MCF 10A (cell line): ENCODE results near the gene KEL. TPM values are rescaled to one million over a fixed set of nuclear protein-coding genes. Genes with fewer than 3 reads are reported as not detected.

Experiments used
- BruUV-seq: library from RNA; stranded (reverse); fragments of 400-500 nt; replicated peaks from 2 replicates; lab custom pipeline; 2021; lab: Mats Ljungman, UMichigan
- CTCF ChIA-PET: fragments of 300-600 bp; sonication (Branson Sonifier 250); formaldehyde crosslinking; extraction: SDS; loops from one replicate; lab custom pipeline; 2021; ENCODE audit warnings: antibody characterized with exemption, inconsistent platforms; lab: Yijun Ruan, JAX
- POLR2A ChIA-PET: fragments of 300-600, 350-650 bp; sonication (Branson Sonifier 250); formaldehyde crosslinking; extraction: SDS; loops from one replicate; lab custom pipeline; 2020; ENCODE audit warnings: antibody characterized with exemption, inconsistent platforms; lab: Yijun Ruan, JAX
- DNase-seq: peaks from one replicate; pipeline ENCODE4 v3.0.0-alpha.2; 2018; ENCODE audit not compliant: unreplicated experiment
- H3K27ac Mint-ChIP-seq: one replicate; pipeline ENCODE4 v1.8.0; 2022; ENCODE audit warnings: mild to moderate bottlenecking, low read depth, mixed read lengths; ENCODE audit not compliant: unreplicated experiment
- H3K27me3 Mint-ChIP-seq: one replicate; pipeline ENCODE4 v1.8.0; 2022; ENCODE audit warnings: mixed read lengths; ENCODE audit not compliant: insufficient read depth, unreplicated experiment
- H3K36me3 Mint-ChIP-seq: one replicate; pipeline ENCODE4 v1.8.0; 2022; ENCODE audit warnings: mild to moderate bottlenecking, moderate library complexity, mixed read lengths; ENCODE audit not compliant: insufficient read depth, unreplicated experiment
- H3K4me1 Mint-ChIP-seq: one replicate; pipeline ENCODE4 v1.8.0; 2022; ENCODE audit warnings: mixed read lengths; ENCODE audit not compliant: insufficient read depth, unreplicated experiment
- H3K4me3 Mint-ChIP-seq: one replicate; pipeline ENCODE4 v1.8.0; 2022; ENCODE audit warnings: mild to moderate bottlenecking, moderate library complexity, mixed read lengths; ENCODE audit not compliant: unreplicated experiment
- H3K9me3 Mint-ChIP-seq: one replicate; pipeline ENCODE4 v1.8.0; 2022; ENCODE audit warnings: mixed read lengths; ENCODE audit not compliant: unreplicated experiment
- intact Hi-C: fragments of 100-400 bp; cut with micrococcal nuclease; formaldehyde crosslinking; loops from 2 replicates; pipeline ENCODE4 v1.14.1; 2022
- total RNA-seq: library from RNA; stranded (reverse); gene quantifications from 2 replicates; pipeline ENCODE4 v1.2.3, GENCODE V29; 2022
- TF ChIP-seq, protein P1 (sequence below): fragments of 200-600 bp; IDR thresholded peaks from one replicate; pipeline ENCODE4 v1.8.0; 2022; ENCODE audit warnings: antibody characterized with exemption, mild to moderate bottlenecking; ENCODE audit not compliant: unreplicated experiment

The KEL gene
- total RNA-seq, 1 experiment from 2014 or later: not detected

DNA sequence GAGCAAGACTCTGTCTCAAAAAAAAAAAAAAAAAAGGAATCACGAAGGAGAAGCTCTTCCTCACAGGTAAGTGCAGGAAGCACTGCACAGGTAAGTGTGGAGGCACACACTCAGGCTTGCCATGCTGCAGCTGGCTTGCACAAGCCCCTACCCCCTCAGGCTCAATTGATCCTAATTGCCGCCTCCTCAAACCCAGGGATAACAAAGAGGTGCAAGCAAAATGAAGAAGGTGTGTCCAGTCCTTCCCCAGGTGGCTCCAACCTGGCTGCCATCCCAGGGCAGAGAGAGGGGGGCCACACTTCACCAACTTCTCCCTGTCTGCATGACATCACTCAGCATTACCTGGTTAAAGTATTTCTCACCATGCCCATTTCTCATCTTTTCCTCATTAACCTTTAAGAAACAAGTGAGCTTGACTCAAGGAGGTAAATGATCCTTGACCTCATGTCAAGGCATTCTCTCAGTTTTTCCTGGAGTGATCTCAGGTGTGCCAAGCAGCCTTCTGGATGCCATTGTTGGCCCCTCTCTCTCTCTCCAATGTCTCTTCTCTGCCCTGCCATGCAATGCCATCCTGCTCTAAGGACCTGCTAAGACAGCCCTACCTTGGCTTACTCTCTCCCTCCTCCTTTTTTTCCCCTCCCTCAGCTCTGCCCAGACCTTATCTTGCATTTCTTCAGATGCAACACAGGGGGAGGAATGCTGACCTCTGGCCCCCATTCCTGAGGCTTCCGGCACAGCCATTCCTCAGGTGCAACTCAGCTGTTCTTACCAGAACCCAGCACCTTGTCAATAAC lies 63.6 kb downstream of the KEL start:
- TF ChIP-seq, protein P1, sequence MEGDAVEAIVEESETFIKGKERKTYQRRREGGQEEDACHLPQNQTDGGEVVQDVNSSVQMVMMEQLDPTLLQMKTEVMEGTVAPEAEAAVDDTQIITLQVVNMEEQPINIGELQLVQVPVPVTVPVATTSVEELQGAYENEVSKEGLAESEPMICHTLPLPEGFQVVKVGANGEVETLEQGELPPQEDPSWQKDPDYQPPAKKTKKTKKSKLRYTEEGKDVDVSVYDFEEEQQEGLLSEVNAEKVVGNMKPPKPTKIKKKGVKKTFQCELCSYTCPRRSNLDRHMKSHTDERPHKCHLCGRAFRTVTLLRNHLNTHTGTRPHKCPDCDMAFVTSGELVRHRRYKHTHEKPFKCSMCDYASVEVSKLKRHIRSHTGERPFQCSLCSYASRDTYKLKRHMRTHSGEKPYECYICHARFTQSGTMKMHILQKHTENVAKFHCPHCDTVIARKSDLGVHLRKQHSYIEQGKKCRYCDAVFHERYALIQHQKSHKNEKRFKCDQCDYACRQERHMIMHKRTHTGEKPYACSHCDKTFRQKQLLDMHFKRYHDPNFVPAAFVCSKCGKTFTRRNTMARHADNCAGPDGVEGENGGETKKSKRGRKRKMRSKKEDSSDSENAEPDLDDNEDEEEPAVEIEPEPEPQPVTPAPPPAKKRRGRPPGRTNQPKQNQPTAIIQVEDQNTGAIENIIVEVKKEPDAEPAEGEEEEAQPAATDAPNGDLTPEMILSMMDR: no peak
- Mint-ChIP-seq H3K27me3 (peaks cover 76% of the 10 kb centered on the region), H3K36me3 (no peaks in the 10 kb centered on the region), H3K4me1 (no peaks in the 10 kb centered on the region), H3K4me3 (no peak overlapping the region), H3K9me3 (no peaks in the 10 kb centered on the region), H3K27ac (no peak overlapping the region)
- BruUV-seq: no TSS peak
- DNase-seq: peak; percentile 62
- POLR2A ChIA-PET: interaction anchor here (0.7 to 1.3 kb wide), 2 partner anchors 18 to 45 kb away, joined by 3 read pairs; no protein-coding TSS in a partner anchor
- intact Hi-C loops: no loop called here
- CTCF ChIA-PET: interaction anchor here (0.7 to 3.6 kb wide), 9 partner anchors 11 to 317 kb away, joined by 3 to 25 read pairs (median 5); no protein-coding TSS in a partner anchor

- Mint-ChIP-seq H3K4me1 (no peaks in the 10 kb centered on the region), H3K4me3 (no peak overlapping the region), H3K27me3 (peaks cover 68% of the 10 kb centered on the region), H3K27ac (no peak overlapping the region), H3K9me3 (no peaks in the 10 kb centered on the region), H3K36me3 (no peaks in the 10 kb centered on the region)
- TF ChIP-seq, protein P1: no peak
- intact Hi-C loops: no loop called here
- BruUV-seq: no TSS peak
- POLR2A ChIA-PET: interaction anchor here (1.3 kb wide), 1 partner anchor 46 kb away, joined by 3 read pairs; no protein-coding TSS in a partner anchor
- DNase-seq: no peak
- CTCF ChIA-PET: interaction anchor here (0.7 to 3.6 kb wide), 9 partner anchors 10 to 318 kb away, joined by 3 to 25 read pairs (median 5); no protein-coding TSS in a partner anchor
Measured at GRCh38 chr7:142897691-142898090, 64.5 kb downstream of the KEL start.

- Mint-ChIP-seq H3K36me3 (no peaks in the 10 kb centered on the region), H3K27ac (no peak overlapping the region), H3K27me3 (peaks cover 60% of the 10 kb centered on the region), H3K4me1 (no peaks in the 10 kb centered on the region), H3K4me3 (no peak overlapping the region), H3K9me3 (no peaks in the 10 kb centered on the region)
- TF ChIP-seq, protein P1: no peak
- DNase-seq: no peak
- POLR2A ChIA-PET: no interaction called here
- no TSS peak for BruUV-seq
- CTCF ChIA-PET: interaction anchor here (0.6 to 3.3 kb wide), 6 partner anchors 16 to 403 kb away, joined by 3 to 19 read pairs (median 4); no protein-coding TSS in a partner anchor
- intact Hi-C loops: no loop called here
Measured at GRCh38 chr7:142896741-142897379, 65.3 kb downstream of the KEL start.

DNA sequence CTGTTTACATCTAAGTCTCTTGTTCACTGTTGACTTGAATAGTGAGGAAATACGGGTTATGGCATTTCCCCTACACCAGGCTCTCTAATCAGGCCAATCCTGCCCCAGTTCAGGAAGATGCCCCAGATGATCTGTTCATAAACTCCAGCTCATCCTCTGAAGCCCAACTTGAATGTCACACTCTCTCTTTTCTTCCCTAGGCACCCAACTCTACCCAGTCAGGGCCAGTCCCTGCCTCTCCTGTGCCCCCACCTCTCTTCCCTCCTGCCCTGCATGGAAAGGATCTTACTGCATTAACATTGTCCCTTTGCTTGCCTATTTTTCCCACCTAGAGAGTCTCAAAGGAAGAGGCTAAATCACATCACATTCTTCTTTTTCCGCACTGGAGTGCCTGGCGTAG lies 66.0 kb downstream of the KEL start:
- intact Hi-C loops: no loop called here
- no TSS peak for BruUV-seq
- DNase-seq: no peak
- no peaks in the 10 kb centered on the region for H3K36me3 Mint-ChIP-seq
- H3K9me3 Mint-ChIP-seq: peaks cover under 1% of the 10 kb centered on the region
- ChIA-PET CTCF (interaction anchor here (0.6 to 3.3 kb wide), 5 partner anchors 16 to 310 kb away, joined by 3 to 19 read pairs (median 4); no protein-coding TSS in a partner anchor), POLR2A (no interaction called here)
- peaks cover 53% of the 10 kb centered on the region for H3K27me3 Mint-ChIP-seq
- no peaks in the 10 kb centered on the region for H3K4me1 Mint-ChIP-seq
- no peak overlapping the region for H3K27ac Mint-ChIP-seq
- no peak overlapping the region for H3K4me3 Mint-ChIP-seq
- TF ChIP-seq, protein P1: no peak
